Keratinocyte (primary cell): ENCODE data around the gene CTTNBP2. TPM values are rescaled to one million over a fixed set of nuclear protein-coding genes. Genes with fewer than 3 reads are reported as not detected.

Source experiments
- DNase-seq: peaks from one replicate; pipeline ENCODE4 v3.0.0-alpha.2; 2011; ENCODE audit warnings: low read depth, missing footprints, low spot score
- FAIRE-seq: peaks from 2 replicates; lab custom pipeline; 2011; peaks lifted over from hg19 to GRCh38; lab: Jason Lieb, UNC
- H2AFZ ChIP-seq: 2 replicates; pipeline ENCODE4 v1.6.0; 2012; ENCODE audit warnings: low read length, control low read depth, inconsistent platforms; ENCODE audit not compliant: control insufficient read depth
- H3K27ac ChIP-seq: 2 replicates; pipeline ENCODE4 v1.5.1; 2011; ENCODE audit warnings: low read length; ENCODE audit not compliant: control insufficient read depth, insufficient read depth
- H3K27me3 ChIP-seq: 3 replicates; pipeline ENCODE4 v1.6.0; 2011; ENCODE audit warnings: low read length; ENCODE audit not compliant: control insufficient read depth, insufficient read depth; ENCODE audit errors: extremely low read depth
- H3K36me3 ChIP-seq, 2 experiments: 2 replicates in 1 of 2; 3 replicates in 1 of 2; pipeline ENCODE4 v1.5.1; 2011; ENCODE audit warnings: low read length in 2 of 2, mild to moderate bottlenecking in 1 of 2; ENCODE audit not compliant: control insufficient read depth in 2 of 2, insufficient read depth in 2 of 2; ENCODE audit errors: extremely low read depth in 1 of 2
- H3K4me1 ChIP-seq: 3 replicates; pipeline ENCODE4 v1.5.1; 2011; ENCODE audit warnings: low read length; ENCODE audit not compliant: control insufficient read depth, insufficient read depth; ENCODE audit errors: extremely low read depth
- H3K4me2 ChIP-seq: 3 replicates; pipeline ENCODE4 v1.6.0; 2011; ENCODE audit warnings: low read depth, low read length; ENCODE audit not compliant: control insufficient read depth, insufficient read depth; ENCODE audit errors: extremely low read depth
- H3K4me3 ChIP-seq, 3 experiments: fragments of 200-600 bp in 1 of 3; sonication (generic) in 1 of 3; 2 replicates in 2 of 3; 3 replicates in 1 of 3; pipeline ENCODE4 v1.5.1; 2011 to 2016; ENCODE audit warnings: low read length in 3 of 3, mild to moderate bottlenecking in 3 of 3, control low read depth in 2 of 3, inconsistent platforms in 1 of 3, low read depth in 1 of 3, mixed read lengths in 1 of 3, mixed run types in 1 of 3, moderate library complexity in 1 of 3; ENCODE audit not compliant: control insufficient read depth in 2 of 3, insufficient read depth in 2 of 3; ENCODE audit errors: extremely low read depth in 1 of 3
- H3K79me2 ChIP-seq: 2 replicates; pipeline ENCODE4 v1.6.0; 2012; ENCODE audit warnings: low read length; ENCODE audit not compliant: control insufficient read depth, insufficient read depth
- H3K9ac ChIP-seq: 3 replicates; pipeline ENCODE4 v1.6.0; 2011; ENCODE audit warnings: low read length; ENCODE audit not compliant: control insufficient read depth, insufficient read depth; ENCODE audit errors: extremely low read depth
- H3K9me1 ChIP-seq: 3 replicates; pipeline ENCODE4 v1.6.0; 2011; ENCODE audit warnings: low read length; ENCODE audit not compliant: control insufficient read depth, insufficient read depth; ENCODE audit errors: extremely low read depth
- H3K9me3 ChIP-seq: 2 replicates; pipeline ENCODE4 v1.5.1; 2012; ENCODE audit warnings: low read depth, low read length; ENCODE audit not compliant: control insufficient read depth
- H4K20me1 ChIP-seq: 3 replicates; pipeline ENCODE4 v1.6.0; 2011; ENCODE audit warnings: low read length; ENCODE audit not compliant: control insufficient read depth, insufficient read depth; ENCODE audit errors: extremely low read depth
- EZH2 ChIP-seq: IDR thresholded peaks from one replicate; pipeline ENCODE4 v1.6.1; 2012; ENCODE audit warnings: inconsistent platforms, mild to moderate bottlenecking, low read length, moderate library complexity
- dilution Hi-C: fragments of 300-500 bp; cut with MboI; formaldehyde crosslinking; loops from one replicate; pipeline ENCODE4 v1.7.0; 2020; ENCODE audit warnings: low sequenced_read_pairs; ENCODE audit not compliant: extremely low pct_ligation_motif_present
- polyA plus RNA-seq, 5 experiments: library from polyadenylated mRNA; depleted of rRNA in 3 of 5; stranded (reverse) in 3 of 5; stranded (forward) in 1 of 5; unstranded in 1 of 5; fragments of >200 nt; gene quantifications; 1 replicate in 1 of 5; 2 replicates in 3 of 5; 3 replicates in 1 of 5; pipeline versions ENCODE4 v1.2.1 to v1.2.3, GENCODE V29; 2011 to 2012; ENCODE audit warnings: missing spikeins in 2 of 5, low read depth in 1 of 5, low replicate concordance in 1 of 5
- TF ChIP-seq, protein P1 (sequence below), 3 experiments: IDR thresholded peaks in 1 of 3; conservative IDR thresholded peaks in 1 of 3; optimal IDR thresholded peaks in 1 of 3; 2 replicates in 2 of 3; 3 replicates in 1 of 3; pipeline versions ENCODE3 to v1.5.1; 2011; ENCODE audit warnings: low read length in 3 of 3, mild to moderate bottlenecking in 3 of 3, moderate library complexity in 2 of 3, control low read depth in 1 of 3, inconsistent platforms in 1 of 3; ENCODE audit not compliant: insufficient read depth in 2 of 3; ENCODE audit errors: extremely low read depth in 1 of 3

Gene CTTNBP2
- polyA plus RNA-seq, 1 donor (not counting 4 experiments of a cell fraction or from before 2014, with no cell fraction given) = 0.55 TPM

DNA sequence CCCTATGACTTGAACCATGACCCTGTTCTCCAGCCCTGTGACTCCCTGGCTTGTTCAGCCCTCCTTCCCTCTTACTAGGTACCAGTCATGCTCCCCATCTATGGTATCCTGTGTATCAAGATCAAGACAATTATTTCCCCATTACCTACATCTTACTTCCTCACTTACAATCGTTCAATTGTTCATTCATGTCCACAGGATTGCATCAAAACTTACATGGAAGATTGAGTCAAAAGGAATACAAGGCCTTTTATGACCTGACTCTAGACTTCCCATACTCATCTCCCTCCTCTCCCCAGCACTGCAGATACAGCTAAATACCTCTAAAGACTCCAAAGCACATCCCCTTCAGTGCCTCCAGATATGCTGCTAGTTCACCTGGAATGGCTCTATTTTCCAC lies 109.2 kb downstream of the CTTNBP2 start:
- no peaks in the 10 kb centered on the region for H3K36me3 ChIP-seq
- H3K27ac ChIP-seq = no peak overlapping the region
- no peak overlapping the region for H3K9ac ChIP-seq
- no peaks in the 10 kb centered on the region for H3K79me2 ChIP-seq
- no peaks in the 10 kb centered on the region for H3K9me1 ChIP-seq
- H3K4me3 ChIP-seq = no peak overlapping the region
- DNase-seq (no peak), FAIRE-seq (no peak)
- no peak overlapping the region for H3K4me2 ChIP-seq
- dilution Hi-C loops = loop anchor here (25.0 kb wide), 1 partner anchor 398 kb away; no protein-coding TSS in a partner anchor
- H2AFZ ChIP-seq = no peak overlapping the region
- H4K20me1 ChIP-seq = no peaks in the 10 kb centered on the region
- no peaks in the 10 kb centered on the region for H3K9me3 ChIP-seq
- no peaks in the 10 kb centered on the region for H3K27me3 ChIP-seq
- H3K4me1 ChIP-seq = no peaks in the 10 kb centered on the region
- TF ChIP-seq EZH2 = no peak
- TF ChIP-seq, protein P1, sequence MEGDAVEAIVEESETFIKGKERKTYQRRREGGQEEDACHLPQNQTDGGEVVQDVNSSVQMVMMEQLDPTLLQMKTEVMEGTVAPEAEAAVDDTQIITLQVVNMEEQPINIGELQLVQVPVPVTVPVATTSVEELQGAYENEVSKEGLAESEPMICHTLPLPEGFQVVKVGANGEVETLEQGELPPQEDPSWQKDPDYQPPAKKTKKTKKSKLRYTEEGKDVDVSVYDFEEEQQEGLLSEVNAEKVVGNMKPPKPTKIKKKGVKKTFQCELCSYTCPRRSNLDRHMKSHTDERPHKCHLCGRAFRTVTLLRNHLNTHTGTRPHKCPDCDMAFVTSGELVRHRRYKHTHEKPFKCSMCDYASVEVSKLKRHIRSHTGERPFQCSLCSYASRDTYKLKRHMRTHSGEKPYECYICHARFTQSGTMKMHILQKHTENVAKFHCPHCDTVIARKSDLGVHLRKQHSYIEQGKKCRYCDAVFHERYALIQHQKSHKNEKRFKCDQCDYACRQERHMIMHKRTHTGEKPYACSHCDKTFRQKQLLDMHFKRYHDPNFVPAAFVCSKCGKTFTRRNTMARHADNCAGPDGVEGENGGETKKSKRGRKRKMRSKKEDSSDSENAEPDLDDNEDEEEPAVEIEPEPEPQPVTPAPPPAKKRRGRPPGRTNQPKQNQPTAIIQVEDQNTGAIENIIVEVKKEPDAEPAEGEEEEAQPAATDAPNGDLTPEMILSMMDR (optimal IDR thresholded peaks at IDR 0.05 in 1 of 3, IDR thresholded peaks at IDR 0.05 in 1 of 3, conservative IDR thresholded peaks at IDR 0.05 in 1 of 3; ENCODE audit: extremely low read depth in 1 of 3, insufficient read depth in 2 of 3, low read length in 3 of 3) = no peak

DNA sequence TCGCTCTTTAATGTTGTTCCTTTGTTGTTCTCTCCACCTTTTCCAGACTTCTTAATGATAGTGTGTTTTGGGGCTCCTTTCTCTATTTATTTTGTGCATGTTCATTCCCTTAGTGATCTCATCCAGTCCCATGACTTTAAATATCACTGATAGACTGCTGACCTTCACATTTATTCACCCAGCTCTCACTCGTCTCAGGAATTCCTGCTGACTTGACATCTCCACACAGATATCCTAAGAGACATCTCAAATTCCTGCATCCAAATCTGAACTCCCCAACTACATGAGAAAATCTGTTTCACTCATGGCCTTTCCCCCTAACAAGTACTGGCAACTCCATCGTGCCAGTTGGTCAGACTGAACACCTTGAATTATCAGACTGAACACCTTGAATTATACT lies 111.2 kb downstream of the CTTNBP2 start:
- Histone ChIP-seq H3K4me3 (no peak overlapping the region), H4K20me1 (no peaks in the 10 kb centered on the region), H3K27ac (no peak overlapping the region), H3K4me1 (no peaks in the 10 kb centered on the region), H3K79me2 (no peaks in the 10 kb centered on the region), H3K9me3 (no peaks in the 10 kb centered on the region), H2AFZ (no peak overlapping the region), H3K9ac (no peak overlapping the region), H3K36me3 (no peaks in the 10 kb centered on the region), H3K9me1 (no peaks in the 10 kb centered on the region), H3K4me2 (no peak overlapping the region), H3K27me3 (no peaks in the 10 kb centered on the region)
- FAIRE-seq (no peak), DNase-seq (no peak)
- TF ChIP-seq EZH2 = no peak
- TF ChIP-seq, protein P1 (optimal IDR thresholded peaks at IDR 0.05 in 1 of 3, IDR thresholded peaks at IDR 0.05 in 1 of 3, conservative IDR thresholded peaks at IDR 0.05 in 1 of 3; ENCODE audit: extremely low read depth in 1 of 3, insufficient read depth in 2 of 3, low read length in 3 of 3) = no peak
- dilution Hi-C loops = loop anchor here (25.0 kb wide), 1 partner anchor 400 kb away; no protein-coding TSS in a partner anchor
